Forelimb muscle (tissue), 1 donor: Measurements from ENCODE around the gene GOPC. TPM values are rescaled to one million over a fixed set of nuclear protein-coding genes. Genes with fewer than 3 reads are reported as not detected.
"Not testable (repeated sequence)": the region's sequence is repeated elsewhere in the genome, so short reads cannot be mapped to it uniquely, and the experiment has no call there.

ENCODE experiments used
- DNase-seq: peaks from one replicate; pipeline ENCODE4 v3.0.0-alpha.2; 2013; ENCODE audit warnings: low read depth
- polyA plus RNA-seq: library from polyadenylated mRNA; unstranded; fragments of 120-200 nt; gene quantifications from one replicate; pipeline ENCODE4 v1.2.1, GENCODE V29; 2013; ENCODE audit not compliant: insufficient read length

Gene GOPC
- 44.4 TPM for polyA plus RNA-seq

DNA sequence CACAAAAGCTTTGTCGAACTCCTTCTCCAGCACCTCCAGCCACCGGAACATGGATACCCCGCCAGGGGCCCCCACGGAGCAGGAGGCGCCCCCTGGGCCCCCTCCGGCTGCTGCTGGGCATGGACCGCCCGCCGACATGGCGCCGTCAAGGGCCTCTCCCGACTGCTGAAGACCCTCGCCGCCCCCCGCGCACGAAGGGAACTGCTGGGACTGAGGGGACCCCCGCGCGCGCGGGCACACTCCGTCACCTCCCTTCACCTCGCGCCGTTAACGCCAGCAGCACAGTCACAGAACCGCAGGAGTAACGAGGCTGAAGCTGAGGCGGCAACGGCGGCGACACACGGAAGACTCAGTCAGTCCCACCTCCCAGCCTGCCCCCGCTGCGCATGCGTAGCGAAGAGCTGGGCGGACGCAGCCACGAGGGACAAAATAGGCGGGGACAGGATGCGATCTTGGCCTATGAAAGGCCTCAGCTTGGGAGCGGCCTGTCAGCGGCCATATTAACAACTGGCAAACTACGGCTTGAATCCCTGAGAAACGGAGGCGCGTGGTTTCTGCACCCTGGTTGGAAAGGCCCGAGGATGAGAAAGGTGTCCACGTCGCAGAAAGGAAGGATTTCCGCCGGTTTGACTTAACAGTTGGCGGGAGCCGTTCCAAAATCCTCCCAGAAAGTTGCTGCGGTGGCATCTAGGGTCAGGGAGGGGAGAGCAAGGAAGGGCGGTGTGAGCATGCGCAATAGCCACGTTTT lies at the start of gene GOPC:
Gene GOPC, minus strand, starts transcription at position 361 of the 748 bp plus-strand sequence. Its CDS starts 223 bp downstream, at position 138.
- peak; percentile 96 for DNase-seq

DNA sequence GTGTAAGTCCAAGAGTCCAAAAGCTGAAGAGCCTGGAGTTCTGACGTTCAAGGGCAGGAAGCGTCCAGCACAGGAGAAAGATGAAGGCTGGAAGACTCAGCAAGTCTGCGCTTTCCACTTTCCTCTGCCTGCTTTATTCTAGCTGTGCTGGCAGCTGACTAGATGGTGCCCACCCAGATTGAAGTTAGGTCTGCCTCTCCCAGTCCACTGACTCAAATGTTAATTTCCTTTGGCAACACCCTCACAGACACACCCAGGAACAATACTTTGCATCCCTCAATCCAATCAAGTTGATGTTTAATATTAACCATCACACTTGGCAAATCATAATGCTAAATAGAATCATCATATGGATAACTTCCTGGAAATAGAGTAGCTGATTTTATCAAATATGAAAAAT lies 49.7 kb upstream of the GOPC start:
- DNase-seq, result not testable (repeated sequence)

DNA sequence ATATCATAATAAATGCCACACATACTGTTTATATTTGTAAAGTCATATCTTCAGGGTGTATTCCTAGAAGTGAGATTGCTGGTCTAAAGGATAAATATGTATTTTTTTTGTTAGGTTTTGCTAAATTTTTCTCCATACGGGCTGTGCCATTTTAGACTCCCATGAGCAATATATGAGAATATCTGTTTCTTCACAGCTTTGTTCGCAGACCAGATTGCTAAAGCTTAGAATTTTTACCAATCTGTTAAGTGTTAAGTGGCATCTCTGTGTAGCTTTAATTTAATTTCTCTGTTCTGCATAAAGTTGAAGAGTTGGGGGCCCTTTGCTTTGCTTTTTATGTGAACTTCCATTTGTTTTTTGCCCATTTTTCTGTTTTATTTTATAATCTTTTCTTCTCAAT lies 40.7 kb upstream of the GOPC start:
- DNase-seq, result no peak

DNA sequence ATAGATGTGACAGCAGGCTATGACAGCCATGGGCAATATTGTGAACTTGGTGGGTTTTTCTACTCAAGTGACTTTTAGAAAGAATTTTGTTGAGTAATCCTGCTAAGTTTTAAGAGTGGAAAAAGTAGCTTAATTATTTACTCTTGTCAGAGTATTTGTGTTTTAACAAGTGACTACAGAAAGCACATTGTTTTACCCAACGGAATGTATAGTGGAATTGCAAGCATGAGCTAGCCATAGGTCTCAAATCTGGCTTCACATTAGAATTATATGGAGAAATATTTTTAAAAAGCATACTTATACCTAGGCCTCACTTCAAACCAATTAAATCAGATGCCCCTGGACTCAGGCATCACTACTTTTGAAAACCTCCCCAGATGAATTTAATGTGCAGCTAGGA lies 35.5 kb upstream of the GOPC start:
- no peak for DNase-seq

DNA sequence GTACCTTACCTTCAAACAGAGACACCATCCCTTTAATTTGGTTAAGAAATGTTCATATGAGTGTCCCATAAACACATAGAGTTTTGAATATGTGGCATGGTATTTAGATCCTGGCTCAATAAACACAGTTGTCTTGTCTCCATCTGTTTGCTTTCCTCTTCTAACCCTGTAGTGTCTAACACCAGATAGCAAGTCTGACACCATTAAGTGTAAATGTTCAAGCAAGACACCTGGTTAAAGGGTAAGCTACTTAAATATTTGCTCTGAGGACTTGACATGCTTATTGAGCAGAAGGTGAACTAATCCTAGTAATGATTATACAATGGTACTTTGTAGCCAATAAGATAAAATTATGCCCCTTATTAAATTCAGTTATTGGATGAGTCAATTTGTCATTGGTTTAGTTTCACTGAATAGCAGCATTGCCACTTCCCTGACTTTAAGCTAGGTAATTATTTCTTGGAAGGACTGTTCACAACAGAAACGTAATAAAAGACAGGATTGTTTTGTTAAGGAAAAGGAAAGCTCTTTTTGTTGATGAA lies 26.9 kb upstream of the GOPC start:
- DNase-seq, result no peak

DNA sequence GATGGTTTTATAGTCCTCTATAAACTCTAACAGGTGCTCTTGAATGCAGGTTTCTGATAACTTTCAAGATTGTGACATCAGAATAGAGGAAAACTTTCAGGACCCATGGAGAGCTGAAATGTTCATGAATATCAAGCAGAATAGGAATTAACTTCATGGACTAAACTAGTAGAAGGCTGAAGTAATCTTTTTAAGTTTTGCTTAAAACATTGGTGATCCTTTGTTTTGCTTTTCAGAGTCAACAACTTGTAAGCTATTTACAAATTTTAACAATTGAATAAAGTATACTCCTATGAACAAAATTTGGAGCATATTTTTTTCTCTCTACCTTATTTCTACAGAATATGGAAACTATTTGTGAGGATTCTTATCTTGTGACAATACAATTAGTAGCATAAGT lies 25.2 kb upstream of the GOPC start:
- DNase-seq, result no peak

DNA sequence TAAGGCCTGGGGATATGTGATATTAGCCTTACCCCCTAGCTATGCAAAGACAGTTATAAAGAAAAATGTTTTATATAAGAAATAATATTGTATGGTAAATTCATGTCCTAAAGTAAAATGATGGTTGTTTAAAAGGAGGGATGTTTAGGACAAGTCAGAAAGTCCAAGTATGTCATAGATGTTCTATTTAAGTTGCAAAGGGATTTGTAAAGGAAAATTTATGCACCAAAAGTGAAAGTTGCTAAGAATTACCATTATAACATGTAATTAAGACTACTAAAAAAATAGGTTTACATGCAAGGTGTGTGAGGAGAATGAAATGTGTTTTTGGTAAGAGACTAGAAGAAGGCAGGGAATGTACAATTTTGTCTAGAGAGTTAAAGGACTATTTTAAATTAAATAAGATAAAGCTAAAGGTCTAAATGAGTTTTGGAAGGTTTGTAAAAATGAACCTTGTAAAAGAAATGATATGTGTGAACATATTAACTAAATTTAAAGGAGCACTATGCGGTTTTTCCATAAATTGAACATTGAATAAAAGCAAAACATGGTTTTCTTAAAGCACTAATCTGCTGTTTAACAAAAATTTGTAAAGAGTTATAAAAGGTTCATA lies 22.7 kb upstream of the GOPC start:
- no peak for DNase-seq

DNA sequence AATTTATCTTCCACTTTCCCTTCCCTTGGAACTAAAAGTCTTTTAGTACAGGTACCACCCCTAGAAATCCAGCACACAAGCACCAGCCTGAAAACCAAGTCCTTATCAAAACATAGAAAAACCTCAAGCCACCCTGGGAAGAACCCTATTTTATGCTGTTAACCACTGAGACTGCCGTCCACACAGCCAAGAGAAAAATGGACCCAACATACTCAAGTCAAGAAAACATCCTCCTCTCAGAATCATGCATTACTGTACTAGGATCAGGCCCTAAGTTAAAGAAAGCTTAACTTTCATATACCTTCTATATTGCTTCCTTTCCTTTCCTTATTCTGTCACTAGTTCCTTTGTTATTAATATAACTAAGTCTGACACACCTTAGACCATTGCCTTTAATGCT lies 16.9 kb upstream of the GOPC start:
- DNase-seq, result no peak

DNA sequence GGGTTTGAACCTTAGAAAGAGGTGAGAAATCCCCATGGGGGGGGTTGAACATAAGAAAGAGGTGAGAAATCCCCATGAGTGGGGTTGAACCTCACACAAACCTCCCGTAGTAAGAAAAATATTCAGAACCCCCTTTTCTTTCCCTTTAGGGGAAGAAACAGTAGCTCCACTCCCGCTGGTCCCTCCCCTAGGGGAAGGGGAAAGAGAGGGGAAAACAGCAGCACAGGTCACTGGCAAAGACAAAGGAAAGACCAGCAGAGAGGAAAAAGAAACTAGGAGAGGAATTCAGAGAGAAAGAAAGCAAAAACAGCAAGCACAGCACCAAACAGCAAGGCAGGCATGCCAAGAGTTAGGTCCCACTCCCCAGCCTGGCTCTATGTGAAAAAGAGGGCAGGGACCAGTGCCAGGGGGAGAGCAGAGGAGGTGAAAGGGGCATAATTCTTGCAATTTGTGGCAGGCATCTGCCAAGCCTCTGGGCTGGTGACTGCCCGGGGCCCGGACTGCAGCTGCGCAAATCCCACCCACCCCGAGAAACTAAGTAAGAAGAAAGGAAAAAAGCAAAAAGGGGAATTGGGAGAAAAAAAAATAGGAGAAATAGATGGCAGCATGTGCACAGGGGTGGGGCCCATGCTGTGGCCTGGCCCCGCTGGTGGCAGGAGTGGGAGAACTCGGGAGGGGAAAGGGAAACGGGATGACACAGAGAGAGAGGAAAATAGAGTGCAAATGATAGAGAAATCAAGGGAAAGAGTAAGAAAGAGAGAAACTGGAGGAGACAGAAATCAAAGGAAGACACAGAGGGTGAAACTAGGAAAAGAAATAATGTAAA lies 15.1 kb upstream of the GOPC start:
- no peak for DNase-seq

DNA sequence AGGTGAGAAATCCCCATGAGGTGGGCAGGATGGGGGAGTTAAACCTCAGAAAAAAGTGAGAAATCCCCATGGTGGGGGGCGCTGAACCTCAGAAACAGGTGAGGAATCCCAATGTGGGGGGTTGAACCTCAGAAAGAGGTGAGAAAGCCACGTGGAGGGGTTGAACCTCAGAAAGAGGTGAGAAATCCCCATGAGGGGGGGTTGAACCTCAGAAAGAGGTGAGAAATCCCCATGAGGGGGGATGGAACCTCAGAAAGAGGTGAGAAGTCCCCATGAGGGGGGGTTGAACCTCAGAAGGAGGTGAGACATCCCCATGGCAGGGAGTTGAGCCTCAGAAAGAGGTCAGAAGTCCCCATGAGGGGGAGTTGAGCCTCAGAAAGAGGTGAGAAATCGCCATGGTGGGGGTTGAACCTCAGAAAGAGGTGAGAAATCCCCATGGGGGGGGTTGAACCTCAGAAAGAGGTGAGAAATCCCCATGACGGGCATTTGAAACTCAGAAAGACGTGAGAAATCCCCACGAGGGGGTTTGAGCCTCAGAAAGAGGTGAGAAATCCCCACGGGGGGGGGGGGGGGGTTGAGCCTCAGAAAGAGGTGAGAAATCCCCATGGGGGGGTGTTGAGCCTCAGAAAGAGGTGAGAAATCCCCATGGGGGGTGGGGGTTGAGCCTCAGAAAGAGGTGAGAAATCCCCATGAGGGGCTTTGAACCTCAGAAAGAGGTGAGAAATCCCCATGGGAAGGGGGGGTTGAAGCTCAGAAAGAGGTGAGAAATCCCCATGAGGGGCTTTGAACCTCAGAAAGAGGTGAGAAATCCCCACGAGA lies 14.3 kb upstream of the GOPC start:
- DNase-seq, result no peak

DNA sequence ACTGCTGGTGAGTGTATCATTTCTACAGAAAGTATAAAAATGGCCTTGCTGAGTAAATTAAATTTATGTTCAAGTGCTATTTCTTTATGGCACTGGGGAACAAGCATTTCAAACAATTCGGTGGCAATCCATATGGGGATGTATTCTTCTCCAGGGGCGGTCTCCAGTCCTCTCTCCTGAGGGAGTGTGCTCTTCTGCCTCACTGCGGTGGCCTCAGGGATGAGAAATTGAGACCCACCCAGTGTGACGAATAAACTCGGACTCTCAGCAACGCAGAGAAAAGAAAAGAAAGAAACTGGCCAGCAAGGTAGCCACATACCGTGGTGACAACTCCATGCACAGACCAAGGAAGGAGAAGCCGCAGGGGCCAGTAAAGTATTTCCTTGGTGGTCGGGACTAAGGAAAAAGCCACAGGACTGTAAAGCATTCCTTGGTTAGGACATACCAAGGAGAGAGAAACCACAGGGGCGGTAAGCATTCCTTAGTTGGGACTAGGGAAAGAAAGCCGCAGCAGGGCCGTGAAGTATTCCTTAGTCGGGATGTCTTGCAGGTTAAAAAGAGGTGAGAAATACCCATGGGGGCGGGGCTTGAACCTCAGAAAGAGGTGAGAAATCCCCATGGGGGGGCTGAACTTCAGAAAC lies 13.6 kb upstream of the GOPC start:
- no peak for DNase-seq

DNA sequence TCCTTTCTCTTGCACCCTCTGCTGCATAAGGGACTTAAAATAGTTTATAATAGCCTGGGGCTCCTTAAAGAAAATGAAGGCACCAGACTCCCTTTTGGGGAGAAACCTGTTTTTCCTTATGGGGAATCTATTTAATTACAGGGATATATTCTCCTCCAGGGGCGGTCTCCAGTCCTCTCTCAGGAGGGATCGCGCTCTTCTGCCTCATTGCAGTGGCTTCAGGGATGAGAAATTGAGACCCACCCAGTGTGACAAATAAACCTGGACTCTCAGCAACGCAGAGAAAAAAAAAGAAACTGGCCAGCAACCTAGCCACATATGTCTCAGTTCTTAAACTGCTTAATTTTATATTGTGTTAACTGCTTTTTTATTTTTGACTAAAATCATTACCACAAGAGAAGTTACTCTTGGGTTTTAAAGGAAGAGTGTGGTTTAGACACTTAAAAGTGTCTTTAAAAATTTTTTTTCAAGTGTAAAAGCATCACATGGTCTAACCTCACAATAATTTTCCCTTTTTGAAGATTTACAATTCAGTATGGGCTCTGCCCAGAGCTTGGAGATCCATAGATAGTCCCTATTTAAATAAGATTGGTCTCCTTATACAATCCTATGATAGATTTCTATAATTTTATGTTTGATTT lies 11.7 kb upstream of the GOPC start:
- no peak for DNase-seq

DNA sequence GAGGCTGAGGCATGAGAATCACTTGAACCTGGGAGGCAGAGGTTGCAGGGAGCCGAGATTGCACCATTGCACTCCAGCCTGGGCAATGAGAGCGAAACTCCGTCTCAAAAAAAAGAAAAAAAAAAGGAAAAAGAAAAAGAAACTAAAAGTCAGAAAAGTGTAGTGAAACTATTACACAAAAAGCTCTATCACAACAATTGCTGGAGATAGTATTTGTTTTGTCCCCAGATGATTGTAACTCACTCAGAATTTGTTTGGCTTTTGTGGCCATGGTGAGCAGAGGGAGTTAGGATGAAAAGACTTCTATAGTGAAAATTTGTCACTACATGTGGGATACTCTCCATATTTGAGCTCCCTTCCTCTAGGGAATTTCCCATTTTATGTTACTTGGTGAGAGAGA lies 5.2 kb upstream of the GOPC start:
- no peak for DNase-seq

DNA sequence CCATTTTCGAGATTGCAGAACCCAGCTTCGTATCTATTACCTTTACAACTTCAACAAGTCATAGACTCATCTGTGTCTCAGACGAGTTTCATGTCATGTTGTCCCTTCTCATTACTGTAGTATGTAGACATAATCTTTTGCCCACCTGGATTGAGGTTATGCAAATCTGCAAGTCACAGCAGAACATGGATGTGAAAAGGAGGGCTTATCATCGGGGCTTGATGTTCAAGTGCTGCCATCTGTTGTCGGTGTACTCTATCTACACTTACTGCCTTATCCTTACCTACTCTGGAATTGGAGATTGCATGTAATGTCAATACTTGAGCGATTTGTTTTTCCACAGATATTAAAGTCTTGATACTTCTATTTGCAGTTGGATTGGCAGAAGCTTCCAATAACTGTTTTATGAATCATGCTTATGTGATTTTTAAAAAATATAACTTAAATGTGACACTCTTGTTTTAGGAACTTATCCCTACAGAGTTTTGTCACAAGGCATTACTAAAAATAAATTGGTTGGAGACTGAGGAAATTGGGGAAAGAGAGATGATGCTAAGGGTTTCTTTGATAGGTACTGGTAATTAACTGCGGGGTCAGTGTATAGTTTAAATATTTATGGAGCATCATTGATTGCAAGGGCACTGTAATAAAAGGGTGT lies 3.0 kb upstream of the GOPC start:
- DNase-seq, result peak; percentile 55

DNA sequence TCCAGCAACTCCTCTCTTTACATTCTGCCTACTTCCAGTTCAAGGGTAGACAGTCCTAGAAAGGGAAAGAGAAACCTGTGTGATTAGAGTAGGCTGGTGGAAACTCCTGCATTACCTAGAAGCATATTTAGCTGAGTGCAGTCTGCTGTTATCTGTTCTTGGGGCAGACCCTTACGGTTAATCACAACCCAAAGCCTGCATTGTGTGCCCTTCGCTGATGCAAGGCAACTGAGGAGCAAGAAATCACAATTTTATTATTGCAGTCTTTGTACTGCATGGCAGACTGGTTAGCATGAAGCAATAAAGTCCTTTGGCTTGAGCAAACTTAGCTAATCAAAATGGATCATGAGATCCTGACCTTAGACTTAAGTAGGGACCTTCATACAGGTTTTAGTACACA lies 1.5 kb upstream of the GOPC start:
- no peak for DNase-seq

DNA sequence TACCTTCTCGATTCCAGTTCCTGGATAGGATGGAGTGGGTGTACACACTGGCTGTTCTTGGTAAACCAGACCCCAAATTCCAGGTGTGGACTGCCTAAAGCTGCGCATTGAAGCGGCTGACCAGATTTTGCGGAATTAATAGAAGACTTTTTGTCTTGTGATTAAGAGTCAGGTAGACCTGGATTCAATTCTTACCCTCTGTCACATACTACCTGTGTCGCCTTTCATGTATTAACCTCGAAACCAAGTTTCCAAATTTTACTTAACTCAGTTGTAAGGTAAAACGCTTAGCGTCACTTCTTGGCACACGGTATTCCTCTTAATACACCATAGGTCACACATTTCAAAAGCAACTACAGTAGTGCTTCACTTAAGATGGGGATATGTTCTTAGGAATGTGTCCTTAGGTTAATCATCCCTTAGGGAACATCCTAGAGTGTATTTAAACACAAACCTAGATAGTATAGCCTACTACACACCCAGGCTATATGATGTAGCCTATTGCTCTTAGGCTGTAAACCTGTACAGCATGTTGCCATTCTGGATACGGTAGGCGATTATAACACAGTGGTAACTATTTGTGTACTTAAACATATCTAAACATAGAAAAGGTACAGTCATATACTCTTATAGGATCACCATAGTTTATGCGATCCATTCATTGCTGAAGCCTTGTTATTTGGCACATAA lies 733 bp upstream of the GOPC start:
- no peak for DNase-seq

DNA sequence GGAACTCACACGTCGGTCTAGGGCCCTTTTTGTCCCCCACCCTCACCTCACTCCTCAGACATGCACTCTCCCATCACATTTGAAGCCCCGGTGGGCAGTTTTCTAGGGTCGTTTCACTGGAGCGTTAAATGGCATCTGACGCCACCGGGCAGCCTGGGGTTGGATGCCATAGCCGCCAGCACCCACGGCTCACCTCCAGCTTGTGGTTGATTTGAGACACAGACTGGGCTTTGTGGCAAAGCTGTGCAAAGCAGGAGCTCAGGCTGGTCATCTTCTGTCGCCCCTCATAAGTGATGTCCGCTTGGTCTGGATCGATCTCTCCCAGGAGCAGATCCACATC lies 530 bp downstream of the GOPC start:
- no peak for DNase-seq

DNA sequence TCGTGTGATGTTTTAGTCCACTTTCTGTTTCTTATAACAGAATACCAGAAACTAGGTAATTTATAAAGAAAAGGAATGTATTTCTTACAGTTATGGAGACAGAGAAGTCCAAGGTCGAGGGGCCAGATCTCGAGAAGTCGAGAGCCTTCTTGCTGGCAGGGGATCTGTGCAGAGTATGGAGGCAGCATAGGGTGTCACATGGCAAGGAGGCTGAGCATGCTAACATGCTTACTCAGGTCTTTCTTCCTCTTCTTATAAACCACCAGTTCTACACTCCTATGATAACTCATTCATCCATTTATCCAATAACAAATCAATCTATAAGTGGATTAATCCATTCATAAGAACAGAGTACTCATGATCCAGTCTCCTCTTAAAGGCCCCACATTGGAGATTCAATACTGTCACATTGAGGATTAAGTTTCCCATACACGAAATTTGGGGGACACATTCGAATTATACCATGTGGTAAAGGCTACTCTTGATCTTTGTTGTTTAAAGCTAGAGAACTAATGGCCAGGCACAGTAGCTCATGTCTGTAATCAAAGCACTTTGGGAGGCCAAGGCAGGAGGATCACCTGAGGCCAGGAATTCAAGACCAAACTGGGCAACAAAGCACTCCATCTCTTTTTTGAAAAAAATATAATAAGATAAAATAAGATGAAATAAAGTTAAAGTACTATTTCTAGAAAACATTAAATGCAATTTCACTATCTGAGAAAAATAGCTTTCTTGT lies 2.1 kb downstream of the GOPC start:
- no peak for DNase-seq

DNA sequence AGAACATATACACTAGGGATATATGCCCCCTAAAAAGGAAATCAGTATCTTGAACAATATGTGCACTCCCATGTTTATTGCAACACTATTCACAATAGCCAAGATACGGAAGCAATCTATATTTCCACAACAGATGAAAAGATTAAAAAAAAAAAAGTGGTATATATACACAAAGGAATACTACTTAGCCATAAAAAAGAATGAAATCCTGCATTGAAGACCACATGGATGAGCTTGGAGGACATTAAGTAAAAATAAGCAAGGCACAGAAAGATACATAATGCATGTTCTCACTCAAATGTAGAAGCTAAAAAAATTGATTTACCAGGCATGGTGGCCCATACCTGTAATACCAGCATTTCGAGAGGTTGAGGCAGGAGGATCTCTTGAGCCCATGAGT lies 4.6 kb downstream of the GOPC start:
- no peak for DNase-seq
